ENCODE measurements around the gene TMEM258. TPM values are rescaled to one million over a fixed set of nuclear protein-coding genes. Genes with fewer than 3 reads are reported as not detected.

TMEM258 gene
- polyA plus RNA-seq, 1 of the 3 experiments (the other 2 are of a cell fraction) = 454 TPM

GRCh38 chr11:61785837-61786402, 6.5 kb downstream of the TMEM258 start:
- no peak for TF ChIP-seq TAF1 (IDR thresholded peaks at IDR 0.05; ENCODE audit: borderline replicate concordance, low read depth, low read length)
- no peak for TF ChIP-seq POLR2AphosphoS5 (IDR thresholded peaks at IDR 0.05; ENCODE audit: low read depth, low read length)
- no peak for TF ChIP-seq SIN3A (IDR thresholded peaks at IDR 0.05; ENCODE audit: borderline replicate concordance, low read depth, low read length)
- TF ChIP-seq FOXM1 (IDR thresholded peaks at IDR 0.05; ENCODE audit: low read depth) = no peak
- TF ChIP-seq CHD2 (IDR thresholded peaks at IDR 0.05; ENCODE audit: low read length, partially characterized antibody) = no peak
- Histone ChIP-seq H3K4me1 (ENCODE audit: control insufficient read depth in 1 of 2, insufficient read depth in 2 of 2, low read depth in 1 of 2, low read length in 1 of 2) (peaks cover 0 to 30% of the 10 kb centered on the region in 2 experiments; a peak in 1 of 4 replicates), H3K9ac (no peak overlapping the region), H3K9me3 (no peaks in the 10 kb centered on the region), H2AFZ (ENCODE audit: low read depth) (no peak overlapping the region), H4K20me1 (ENCODE audit: insufficient read depth) (no peaks in the 10 kb centered on the region), H3K27me3 (ENCODE audit: insufficient read depth) (no peaks in the 10 kb centered on the region), H3F3A (replicated peaks; ENCODE audit: insufficient read depth) (peaks cover 5% of the 10 kb centered on the region), H3K4me2 (no peak overlapping the region), H3K4me3 (ENCODE audit: low read depth in 2 of 2, low read length in 1 of 2) (no peak overlapping the region), H3K79me2 (ENCODE audit: insufficient read depth) (peaks cover 16% of the 10 kb centered on the region), H3K36me3 (replicated peaks in 1 of 2; ENCODE audit: control insufficient read depth in 1 of 2, insufficient read depth in 2 of 2, low read length in 1 of 2) (peaks cover 13 to 63% of the 10 kb centered on the region in 2 experiments), H3K9me2 (no peaks in the 10 kb centered on the region), H3K27ac (ENCODE audit: low read depth in 2 of 2, low read length in 1 of 2) (no peak overlapping the region)
- ChIA-PET POLR2A (interaction anchor here (0.6 to 1.9 kb wide), 2 partner anchors 38 to 39 kb away, joined by 3 to 4 read pairs; no protein-coding TSS in a partner anchor), CTCF (interaction anchor here (1.3 to 12.0 kb wide), 5 partner anchors 10 to 113 kb away, joined by 3 to 285 read pairs (median 70); partner anchors contain the start of gene MYRF)
- 97% methylated on average over 6 of the region's 11 CpGs for WGBS (ENCODE audit: low lambda C conversion rate)
- DNase-seq = no peak

GRCh38 chr11:61784506-61784805, 7.9 kb downstream of the TMEM258 start:
- CTCF ChIA-PET = interaction anchor here (1.1 to 12.0 kb wide), 4 partner anchors 9 to 50 kb away, joined by 3 to 285 read pairs (median 38); no protein-coding TSS in a partner anchor
- Histone ChIP-seq H3F3A (replicated peaks; ENCODE audit: insufficient read depth) (peaks cover 5% of the 10 kb centered on the region), H3K79me2 (ENCODE audit: insufficient read depth) (0 out of 2 replicates have a peak, but pooled peaks cover 4% of the 10 kb centered on the region), H3K9me3 (no peaks in the 10 kb centered on the region), H3K27me3 (ENCODE audit: insufficient read depth) (no peaks in the 10 kb centered on the region), H3K27ac (ENCODE audit: low read depth in 2 of 2, low read length in 1 of 2) (no peak overlapping the region), H3K4me3 (ENCODE audit: low read depth in 2 of 2, low read length in 1 of 2) (no peak overlapping the region), H4K20me1 (ENCODE audit: insufficient read depth) (no peaks in the 10 kb centered on the region), H3K4me1 (ENCODE audit: control insufficient read depth in 1 of 2, insufficient read depth in 2 of 2, low read depth in 1 of 2, low read length in 1 of 2) (peaks cover 0 to 31% of the 10 kb centered on the region in 2 experiments; a peak in 1 of 4 replicates), H3K4me2 (no peak overlapping the region), H3K36me3 (replicated peaks in 1 of 2; ENCODE audit: control insufficient read depth in 1 of 2, insufficient read depth in 2 of 2, low read length in 1 of 2) (peaks cover 6 to 53% of the 10 kb centered on the region in 2 experiments), H3K9me2 (no peaks in the 10 kb centered on the region), H2AFZ (ENCODE audit: low read depth) (no peak overlapping the region), H3K9ac (no peak overlapping the region)
- WGBS (ENCODE audit: low lambda C conversion rate) = 88% methylated on average over 7 of the region's 7 CpGs
- TF ChIP-seq MEF2A (IDR thresholded peaks at IDR 0.05; ENCODE audit: borderline replicate concordance, low read depth) (no peak), GATA2 (CRISPR knock-in tag; IDR thresholded peaks at IDR 0.05) (no peak), JUND (IDR thresholded peaks at IDR 0.05) (no peak)
- POLR2A ChIA-PET = no interaction called here
- DNase-seq = no peak

- H3K9me3 ChIP-seq = no peaks in the 10 kb centered on the region
- POLR2A ChIA-PET = no interaction called here
- no peak overlapping the region for H3K4me3 ChIP-seq (ENCODE audit: low read depth in 2 of 2, low read length in 1 of 2)
- H4K20me1 ChIP-seq (ENCODE audit: insufficient read depth) = no peaks in the 10 kb centered on the region
- WGBS (ENCODE audit: low lambda C conversion rate) = 74% methylated on average over 13 of the region's 13 CpGs
- H3K36me3 ChIP-seq (replicated peaks in 1 of 2; ENCODE audit: control insufficient read depth in 1 of 2, insufficient read depth in 2 of 2, low read length in 1 of 2) = peaks cover 6 to 48% of the 10 kb centered on the region in 2 experiments
- H3K9me2 ChIP-seq = no peaks in the 10 kb centered on the region
- H3K79me2 ChIP-seq (ENCODE audit: insufficient read depth) = no peaks in the 10 kb centered on the region
- peaks cover 5% of the 10 kb centered on the region for H3F3A ChIP-seq (replicated peaks; ENCODE audit: insufficient read depth)
- H3K9ac ChIP-seq = no peak overlapping the region
- H3K27me3 ChIP-seq (ENCODE audit: insufficient read depth) = no peaks in the 10 kb centered on the region
- H3K4me1 ChIP-seq (ENCODE audit: control insufficient read depth in 1 of 2, insufficient read depth in 2 of 2, low read depth in 1 of 2, low read length in 1 of 2) = peaks cover 0 to 31% of the 10 kb centered on the region in 2 experiments; a peak in 1 of 4 replicates
- H3K4me2 ChIP-seq = no peak overlapping the region
- H3K27ac ChIP-seq (ENCODE audit: low read depth in 2 of 2, low read length in 1 of 2) = no peak overlapping the region
- CTCF ChIA-PET = interaction anchor here (1.1 to 12.0 kb wide), 4 partner anchors 9 to 50 kb away, joined by 3 to 285 read pairs (median 38); no protein-coding TSS in a partner anchor
- H2AFZ ChIP-seq (ENCODE audit: low read depth) = no peak overlapping the region
- DNase-seq = no peak
- TF ChIP-seq EZH2phosphoT487 (IDR thresholded peaks at IDR 0.05; ENCODE audit: borderline replicate concordance, low read depth) (no peak), YY1 (IDR thresholded peaks at IDR 0.05; ENCODE audit: low read depth) (no peak), EP300 (IDR thresholded peaks at IDR 0.05; ENCODE audit: borderline replicate concordance in 1 of 2, low read depth in 1 of 2, low read length in 1 of 2) (no peak), PBX3 (IDR thresholded peaks at IDR 0.05) (no peak), TCF12 (IDR thresholded peaks at IDR 0.05) (no peak), TEAD4 (IDR thresholded peaks at IDR 0.05; ENCODE audit: borderline replicate concordance, insufficient read depth) (no peak), CHD2 (IDR thresholded peaks at IDR 0.05; ENCODE audit: low read length, partially characterized antibody) (no peak), NFIC (IDR thresholded peaks at IDR 0.05; ENCODE audit: borderline replicate concordance) (no peak), RAD21 (IDR thresholded peaks at IDR 0.05; ENCODE audit: low read length) (no peak), POLR2AphosphoS5 (IDR thresholded peaks at IDR 0.05; ENCODE audit: low read depth, low read length) (no peak), ELF1 (IDR thresholded peaks at IDR 0.05) (no peak)
Measured at GRCh38 chr11:61783717-61784505, 8.5 kb downstream of the TMEM258 start.

All from SK-N-SH (cell line).